Suprapubic skin (tissue), 4 donors: ENCODE data around the gene TASP1. TPM values are rescaled to one million over a fixed set of nuclear protein-coding genes. Genes with fewer than 3 reads are reported as not detected.

ENCODE experiments used
- DNase-seq, 2 donors: peaks; one replicate each; pipeline ENCODE4 v3.0.0-alpha.2; 2019; ENCODE audit warnings: low spot score in 2 of 2
- H3K27ac ChIP-seq: fragments of 200-600 bp; sonication (generic); one replicate; pipeline ENCODE4 v1.5.1; 2019
- H3K27me3 ChIP-seq: fragments of 200-600 bp; sonication (generic); one replicate; pipeline ENCODE4 v1.5.1; 2019
- H3K36me3 ChIP-seq: fragments of 200-600 bp; sonication (generic); one replicate; pipeline ENCODE4 v1.5.1; 2019
- H3K4me1 ChIP-seq: fragments of 200-600 bp; sonication (generic); one replicate; pipeline ENCODE4 v1.5.1; 2019
- H3K4me3 ChIP-seq: fragments of 200-600 bp; sonication (generic); one replicate; pipeline ENCODE4 v1.5.1; 2019; ENCODE audit warnings: mild to moderate bottlenecking
- H3K9me3 ChIP-seq: fragments of 200-600 bp; sonication (generic); one replicate; pipeline ENCODE4 v1.5.1; 2019
- CTCF ChIP-seq, 2 donors: fragments of 200-600 bp in 1 of 2; fragments of 450-650 bp in 1 of 2; sonication (generic) in 1 of 2; IDR thresholded peaks; one replicate each; pipeline ENCODE4 v1.5.1; 2016 to 2019; ENCODE audit warnings: antibody characterized with exemption in 2 of 2, mild to moderate bottlenecking in 1 of 2, moderate library complexity in 1 of 2
- EP300 ChIP-seq: sonication (generic); formaldehyde crosslinking; IDR thresholded peaks from one replicate; pipeline ENCODE4 v1.6.1; 2017; ENCODE audit warnings: antibody characterized with exemption
- POLR2A ChIP-seq, 2 donors: fragments of 450-650 bp; IDR thresholded peaks; one replicate each; pipeline ENCODE4 v1.6.1; 2017; ENCODE audit warnings: antibody characterized with exemption in 2 of 2, mild to moderate bottlenecking in 2 of 2, moderate library complexity in 2 of 2
- POLR2AphosphoS5 ChIP-seq, 3 donors: sonication (generic); formaldehyde crosslinking; IDR thresholded peaks; one replicate each; pipeline ENCODE4 v1.6.1; 2017; ENCODE audit warnings: antibody characterized with exemption in 3 of 3
- WGBS: methylation state at CpG from one replicate; pipeline ENCODE4 v1.1.5; 2018; 5-methylcytosine and 5-hydroxymethylcytosine counted together
- total RNA-seq, 4 donors: library from RNA; depleted of rRNA; stranded (reverse); fragments of >200 nt; gene quantifications; one replicate each; pipeline ENCODE4 v1.1.0, GENCODE V29; 2016

TASP1 gene
- total RNA-seq, 4 donors from 2014 or later, result 8.2 to 25.6 (median 9.9) TPM

GRCh38 chr20:13455713-13456112, 183.0 kb downstream of the TASP1 start:
- H3K9me3 ChIP-seq, result no peaks in the 10 kb centered on the region
- no peak overlapping the region for H3K4me3 ChIP-seq
- no peak overlapping the region for H3K27ac ChIP-seq
- no peaks in the 10 kb centered on the region for H3K4me1 ChIP-seq
- no peak for DNase-seq
- no peak for TF ChIP-seq POLR2AphosphoS5 (IDR thresholded peaks at IDR 0.05)
- TF ChIP-seq EP300, result no peak
- TF ChIP-seq CTCF (IDR thresholded peaks at IDR 0.05), result no peak
- no peak for TF ChIP-seq POLR2A (IDR thresholded peaks at IDR 0.05)
- H3K36me3 ChIP-seq, result no peaks in the 10 kb centered on the region
- no peaks in the 10 kb centered on the region for H3K27me3 ChIP-seq
- 72% methylated on average over 3 of the region's 3 CpGs for WGBS

DNA sequence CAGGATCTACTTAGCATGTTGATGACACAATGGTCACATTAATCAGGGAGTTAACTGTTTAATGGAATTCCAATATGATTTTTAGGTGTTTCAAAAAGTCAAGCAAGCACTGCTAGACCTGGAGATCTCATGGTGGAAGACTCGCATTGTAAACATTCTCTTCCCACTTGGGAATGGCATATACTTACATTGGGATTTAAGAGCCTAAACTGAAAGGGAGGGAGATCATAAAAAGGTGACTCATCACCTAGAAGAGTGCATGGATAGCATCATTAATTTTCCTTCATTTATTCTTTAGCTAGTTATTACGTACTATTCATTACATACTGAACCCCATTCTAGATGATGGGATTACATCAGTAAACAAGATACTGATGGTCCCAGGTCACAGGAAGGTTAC, 185.4 kb downstream of the TASP1 start:
- WGBS, result 92% methylated on average over 2 of the region's 2 CpGs
- Histone ChIP-seq H3K4me3 (no peak overlapping the region), H3K36me3 (no peaks in the 10 kb centered on the region), H3K27ac (no peak overlapping the region), H3K4me1 (no peaks in the 10 kb centered on the region), H3K9me3 (no peaks in the 10 kb centered on the region), H3K27me3 (no peaks in the 10 kb centered on the region)
- DNase-seq, result no peak
- TF ChIP-seq CTCF (IDR thresholded peaks at IDR 0.05) (no peak), POLR2AphosphoS5 (IDR thresholded peaks at IDR 0.05) (no peak), EP300 (no peak), POLR2A (IDR thresholded peaks at IDR 0.05) (no peak)

DNA sequence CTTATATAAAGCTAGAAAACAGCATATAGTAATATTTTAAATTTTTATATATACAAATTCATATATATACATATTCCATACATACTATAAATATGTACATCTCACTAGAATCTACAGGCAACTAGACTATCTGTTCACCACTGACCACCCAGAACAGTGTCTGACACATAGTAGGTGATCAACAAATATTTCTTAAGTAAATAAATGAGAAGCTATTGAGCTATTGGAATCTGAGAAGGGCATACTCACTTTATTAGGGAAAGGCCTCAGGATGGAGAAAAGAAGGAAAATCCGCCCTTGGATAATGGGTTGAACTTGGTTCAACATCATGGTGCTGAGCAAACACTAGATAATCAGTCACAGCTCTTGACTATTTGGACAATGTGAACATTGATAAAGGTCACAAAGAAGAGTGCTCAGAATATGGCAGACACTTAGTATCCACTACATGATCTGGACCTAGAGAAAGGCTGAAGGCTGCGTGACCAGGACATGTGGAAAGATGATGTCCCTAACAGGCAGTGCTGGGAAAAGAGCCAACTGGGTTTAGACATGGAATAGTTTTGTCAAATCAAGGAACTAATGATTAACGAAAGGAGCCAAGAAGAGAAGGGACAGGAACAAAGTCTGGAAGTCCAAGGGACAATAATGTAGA, 186.1 kb downstream of the TASP1 start:
- Histone ChIP-seq H3K4me1 (no peaks in the 10 kb centered on the region), H3K4me3 (no peak overlapping the region), H3K27ac (no peak overlapping the region), H3K36me3 (no peaks in the 10 kb centered on the region), H3K9me3 (no peaks in the 10 kb centered on the region), H3K27me3 (no peaks in the 10 kb centered on the region)
- TF ChIP-seq POLR2AphosphoS5 (IDR thresholded peaks at IDR 0.05) (no peak), EP300 (no peak), POLR2A (IDR thresholded peaks at IDR 0.05) (no peak), CTCF (IDR thresholded peaks at IDR 0.05) (no peak)
- no peak for DNase-seq
- WGBS, result 90% methylated on average over 3 of the region's 3 CpGs

DNA sequence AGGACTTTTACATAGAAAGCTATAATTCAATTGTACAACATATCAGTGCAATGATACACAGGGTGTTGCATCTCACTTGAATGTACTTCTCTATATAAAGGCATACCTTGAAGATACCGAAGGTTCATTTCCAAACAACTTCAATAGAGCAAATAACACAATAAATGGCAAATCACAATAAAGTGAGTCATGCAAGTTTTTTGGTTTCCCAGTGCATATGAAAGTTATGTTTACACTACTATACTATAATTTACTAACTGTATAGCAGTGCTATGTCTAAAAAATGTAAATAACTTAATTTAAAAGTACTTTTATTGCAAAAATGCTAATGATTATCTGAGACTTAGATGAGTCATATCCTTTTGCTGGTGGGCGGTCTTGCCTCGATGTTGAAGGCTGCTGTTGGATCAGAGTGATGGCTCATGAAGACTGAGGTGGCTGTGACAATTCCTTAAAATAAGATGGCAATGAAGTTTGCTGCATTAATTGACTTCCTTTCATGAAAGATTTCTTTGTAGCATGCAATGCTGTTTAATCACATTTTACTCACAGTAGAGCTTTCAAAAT, 188.8 kb downstream of the TASP1 start:
- Histone ChIP-seq H3K9me3 (no peaks in the 10 kb centered on the region), H3K27me3 (no peaks in the 10 kb centered on the region), H3K4me1 (no peaks in the 10 kb centered on the region), H3K36me3 (no peaks in the 10 kb centered on the region), H3K27ac (no peak overlapping the region), H3K4me3 (no peak overlapping the region)
- 81% methylated on average over 3 of the region's 3 CpGs for WGBS
- no peak for DNase-seq
- TF ChIP-seq EP300 (no peak), POLR2AphosphoS5 (IDR thresholded peaks at IDR 0.05) (no peak), POLR2A (IDR thresholded peaks at IDR 0.05) (no peak), CTCF (IDR thresholded peaks at IDR 0.05) (no peak)

- DNase-seq, result no peak
- no peak for TF ChIP-seq CTCF (IDR thresholded peaks at IDR 0.05)
- TF ChIP-seq POLR2AphosphoS5 (IDR thresholded peaks at IDR 0.05), result no peak
- TF ChIP-seq POLR2A (IDR thresholded peaks at IDR 0.05), result no peak
- TF ChIP-seq EP300, result no peak
- no peaks in the 10 kb centered on the region for H3K27me3 ChIP-seq
- no peaks in the 10 kb centered on the region for H3K36me3 ChIP-seq
- H3K27ac ChIP-seq, result no peak overlapping the region
- no peaks in the 10 kb centered on the region for H3K9me3 ChIP-seq
- no peak overlapping the region for H3K4me3 ChIP-seq
- no peaks in the 10 kb centered on the region for H3K4me1 ChIP-seq
Observed at GRCh38 chr20:13447385-13448180, 191.1 kb downstream of the TASP1 start.
